HL-60 (cell line): ENCODE measurements around the gene ACVR1B.

Experiments used
- POLR2AphosphoS5 ChIP-seq: IDR thresholded peaks from 2 replicates; pipeline ENCODE4 v1.6.1; 2012; ENCODE audit warnings: low read depth
- TF ChIP-seq, protein P1 (sequence below): IDR thresholded peaks from one replicate; pipeline ENCODE4 v1.5.1; 2011; ENCODE audit warnings: low read length, control low read depth, inconsistent platforms; ENCODE audit not compliant: insufficient read depth

- TF ChIP-seq, protein P1, sequence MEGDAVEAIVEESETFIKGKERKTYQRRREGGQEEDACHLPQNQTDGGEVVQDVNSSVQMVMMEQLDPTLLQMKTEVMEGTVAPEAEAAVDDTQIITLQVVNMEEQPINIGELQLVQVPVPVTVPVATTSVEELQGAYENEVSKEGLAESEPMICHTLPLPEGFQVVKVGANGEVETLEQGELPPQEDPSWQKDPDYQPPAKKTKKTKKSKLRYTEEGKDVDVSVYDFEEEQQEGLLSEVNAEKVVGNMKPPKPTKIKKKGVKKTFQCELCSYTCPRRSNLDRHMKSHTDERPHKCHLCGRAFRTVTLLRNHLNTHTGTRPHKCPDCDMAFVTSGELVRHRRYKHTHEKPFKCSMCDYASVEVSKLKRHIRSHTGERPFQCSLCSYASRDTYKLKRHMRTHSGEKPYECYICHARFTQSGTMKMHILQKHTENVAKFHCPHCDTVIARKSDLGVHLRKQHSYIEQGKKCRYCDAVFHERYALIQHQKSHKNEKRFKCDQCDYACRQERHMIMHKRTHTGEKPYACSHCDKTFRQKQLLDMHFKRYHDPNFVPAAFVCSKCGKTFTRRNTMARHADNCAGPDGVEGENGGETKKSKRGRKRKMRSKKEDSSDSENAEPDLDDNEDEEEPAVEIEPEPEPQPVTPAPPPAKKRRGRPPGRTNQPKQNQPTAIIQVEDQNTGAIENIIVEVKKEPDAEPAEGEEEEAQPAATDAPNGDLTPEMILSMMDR = no peak
- no peak for TF ChIP-seq POLR2AphosphoS5
Observed at GRCh38 chr12:52042706-52043385, 91.3 kb downstream of the ACVR1B start.
